Liver (tissue), 9 donors: Measurements from ENCODE around the gene RAD51B. TPM values are rescaled to one million over a fixed set of nuclear protein-coding genes. Genes with fewer than 3 reads are reported as not detected.

ENCODE experiments used
- DNase-seq: peaks from one replicate; pipeline ENCODE4 v3.0.0-alpha.2; 2017; ENCODE audit warnings: low spot score
- H3K27ac ChIP-seq, 2 donors: one replicate each; pipeline ENCODE4 v1.7.0; 2013; ENCODE audit warnings: inconsistent platforms in 2 of 2, low read length in 2 of 2, control low read depth in 1 of 2, low read depth in 1 of 2, mild to moderate bottlenecking in 1 of 2
- H3K27me3 ChIP-seq, 4 donors: one replicate each; pipeline versions ENCODE4 v1.6.1 to v1.7.0; 2013; ENCODE audit warnings: low read length in 3 of 4, inconsistent platforms in 1 of 4, mild to moderate bottlenecking in 1 of 4, moderate library complexity in 1 of 4; ENCODE audit not compliant: control insufficient read depth in 4 of 4, insufficient read depth in 4 of 4
- H3K36me3 ChIP-seq, 4 donors: one replicate each; pipeline versions ENCODE4 v1.6.1 to v1.7.0; 2013; ENCODE audit warnings: low read length in 3 of 4, mild to moderate bottlenecking in 3 of 4, low read depth in 1 of 4, moderate library complexity in 1 of 4; ENCODE audit not compliant: control insufficient read depth in 4 of 4, insufficient read depth in 3 of 4
- H3K4me1 ChIP-seq, 4 donors: one replicate each; pipeline versions ENCODE4 v1.6.1 to v1.7.0; 2013; ENCODE audit warnings: low read length in 3 of 4, mild to moderate bottlenecking in 3 of 4, moderate library complexity in 1 of 4; ENCODE audit not compliant: control insufficient read depth in 4 of 4, insufficient read depth in 4 of 4
- H3K4me3 ChIP-seq, 3 donors: one replicate each; pipeline versions ENCODE4 v1.6.1 to v1.7.0; 2013; ENCODE audit warnings: low read length in 3 of 3, control low read depth in 1 of 3, low read depth in 1 of 3, mild to moderate bottlenecking in 1 of 3
- H3K9ac ChIP-seq, 2 donors: one replicate each; pipeline ENCODE4 v1.7.0; 2013; ENCODE audit warnings: low read length in 2 of 2, mild to moderate bottlenecking in 2 of 2, moderate library complexity in 2 of 2, control low read depth in 1 of 2, low read depth in 1 of 2
- H3K9me3 ChIP-seq, 4 donors: one replicate each; pipeline versions ENCODE4 v1.6.1 to v1.7.0; 2013; ENCODE audit warnings: low read length in 3 of 4; ENCODE audit not compliant: control insufficient read depth in 4 of 4
- EGR1 ChIP-seq, 2 donors: IDR thresholded peaks; 2 replicates each; pipeline ENCODE4 v1.6.1; 2016 to 2018; ENCODE audit warnings: antibody characterized with exemption in 2 of 2, low read depth in 2 of 2
- FOXA1 ChIP-seq: IDR thresholded peaks from 2 replicates; pipeline ENCODE4 v1.6.1; 2016; ENCODE audit warnings: antibody characterized with exemption
- FOXA2 ChIP-seq: IDR thresholded peaks from 2 replicates; pipeline ENCODE4 v1.6.1; 2016; ENCODE audit warnings: antibody characterized with exemption
- GABPA ChIP-seq, 2 donors: IDR thresholded peaks in 1 of 2; conservative IDR thresholded peaks in 1 of 2; 2 replicates each; pipeline ENCODE4 v1.6.1; 2016; ENCODE audit warnings: antibody characterized with exemption in 2 of 2, mild to moderate bottlenecking in 1 of 2, moderate library complexity in 1 of 2
- HNF4A ChIP-seq, 2 donors: conservative IDR thresholded peaks; 2 replicates each; pipeline ENCODE4 v1.6.1; 2016; ENCODE audit warnings: antibody characterized with exemption in 2 of 2, mild to moderate bottlenecking in 2 of 2
- HNF4G ChIP-seq: IDR thresholded peaks from 2 replicates; pipeline ENCODE4 v1.6.1; 2016; ENCODE audit warnings: antibody characterized with exemption
- JUND ChIP-seq, 2 donors: IDR thresholded peaks; 2 replicates each; pipeline ENCODE4 v1.6.1; 2016; ENCODE audit warnings: antibody characterized with exemption in 2 of 2
- NR2F2 ChIP-seq: IDR thresholded peaks from 2 replicates; pipeline ENCODE4 v1.6.1; 2016; ENCODE audit warnings: antibody characterized with exemption
- RAD21 ChIP-seq, 2 donors: IDR thresholded peaks; 2 replicates each; pipeline ENCODE4 v1.6.1; 2016; ENCODE audit warnings: antibody characterized with exemption in 2 of 2, mild to moderate bottlenecking in 2 of 2
- RXRA ChIP-seq, 2 donors: IDR thresholded peaks; 2 replicates each; pipeline ENCODE4 v1.6.1; 2017 to 2018; ENCODE audit warnings: antibody characterized with exemption in 2 of 2, mild to moderate bottlenecking in 1 of 2
- SP1 ChIP-seq: IDR thresholded peaks from 2 replicates; pipeline ENCODE4 v1.6.1; 2018; ENCODE audit warnings: antibody characterized with exemption, mild to moderate bottlenecking
- TAF1 ChIP-seq: conservative IDR thresholded peaks from 2 replicates; pipeline ENCODE4 v1.6.1; 2016; ENCODE audit warnings: antibody characterized with exemption, mild to moderate bottlenecking
- YY1 ChIP-seq: IDR thresholded peaks from 2 replicates; pipeline ENCODE4 v1.6.1; 2016; ENCODE audit warnings: antibody characterized with exemption, mild to moderate bottlenecking
- WGBS: extraction: QIAGEN DNeasy Blood & Tissue Kit; methylation state at CpG from one replicate; pipeline ENCODE4 v1.1.7; 2013; 5-methylcytosine and 5-hydroxymethylcytosine counted together
- polyA plus RNA-seq, 2 donors: library from polyadenylated mRNA; stranded (reverse) in 1 of 2; unstranded in 1 of 2; fragments of 200-250 nt in 1 of 2; fragments of >200 nt in 1 of 2; fragmentation: Nextera tagmentation in 1 of 2; extraction: Ambion mirVana in 1 of 2; gene quantifications; one replicate each; pipeline versions ENCODE4 v1.2.1 to v1.2.3, GENCODE V29; 2013 to 2015
- total RNA-seq, 2 donors: library from RNA; depleted of rRNA; stranded (reverse); fragments of >200 nt; gene quantifications; one replicate each; pipeline ENCODE4 v1.2.3, GENCODE V29; 2014
- TF ChIP-seq, protein P1 (sequence below): IDR thresholded peaks from 2 replicates; pipeline ENCODE4 v1.6.1; 2016; ENCODE audit warnings: antibody characterized with exemption
- TF ChIP-seq, protein P2 (sequence below): IDR thresholded peaks from 2 replicates; pipeline ENCODE4 v1.6.1; 2016; ENCODE audit warnings: antibody characterized with exemption
- TF ChIP-seq, protein P3 (sequence below): IDR thresholded peaks from 2 replicates; pipeline ENCODE4 v1.6.1; 2016; ENCODE audit warnings: antibody characterized with exemption
- TF ChIP-seq, protein P4 (sequence below): fragments of 150-350 bp; IDR thresholded peaks from 2 replicates; pipeline ENCODE4 v1.5.1; 2017; ENCODE audit warnings: improper control_type of control experiment, low read depth, low read length; ENCODE audit not compliant: missing input control
- TF ChIP-seq, protein P5 (sequence below): IDR thresholded peaks from 2 replicates; pipeline ENCODE4 v1.6.1; 2016; ENCODE audit warnings: antibody characterized with exemption, mild to moderate bottlenecking
- donor health status: healthy.
- donor health status: healthy.
- donor health status: healthy.
- donor health status: healthy.
- donor health status: healthy.

Gene RAD51B
- total and polyA plus RNA-seq, 4 donors: 0.81 to 12.9 (median 2.4) TPM

- TF ChIP-seq, protein P1, sequence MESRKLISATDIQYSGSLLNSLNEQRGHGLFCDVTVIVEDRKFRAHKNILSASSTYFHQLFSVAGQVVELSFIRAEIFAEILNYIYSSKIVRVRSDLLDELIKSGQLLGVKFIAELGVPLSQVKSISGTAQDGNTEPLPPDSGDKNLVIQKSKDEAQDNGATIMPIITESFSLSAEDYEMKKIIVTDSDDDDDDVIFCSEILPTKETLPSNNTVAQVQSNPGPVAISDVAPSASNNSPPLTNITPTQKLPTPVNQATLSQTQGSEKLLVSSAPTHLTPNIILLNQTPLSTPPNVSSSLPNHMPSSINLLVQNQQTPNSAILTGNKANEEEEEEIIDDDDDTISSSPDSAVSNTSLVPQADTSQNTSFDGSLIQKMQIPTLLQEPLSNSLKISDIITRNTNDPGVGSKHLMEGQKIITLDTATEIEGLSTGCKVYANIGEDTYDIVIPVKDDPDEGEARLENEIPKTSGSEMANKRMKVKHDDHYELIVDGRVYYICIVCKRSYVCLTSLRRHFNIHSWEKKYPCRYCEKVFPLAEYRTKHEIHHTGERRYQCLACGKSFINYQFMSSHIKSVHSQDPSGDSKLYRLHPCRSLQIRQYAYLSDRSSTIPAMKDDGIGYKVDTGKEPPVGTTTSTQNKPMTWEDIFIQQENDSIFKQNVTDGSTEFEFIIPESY: no peak
- TF ChIP-seq HNF4G: no peak
- no peak for TF ChIP-seq JUND (IDR thresholded peaks at IDR 0.05)
Observed at GRCh38 chr14:68770553-68771286, 951.1 kb downstream of the RAD51B start (continued).

DNA sequence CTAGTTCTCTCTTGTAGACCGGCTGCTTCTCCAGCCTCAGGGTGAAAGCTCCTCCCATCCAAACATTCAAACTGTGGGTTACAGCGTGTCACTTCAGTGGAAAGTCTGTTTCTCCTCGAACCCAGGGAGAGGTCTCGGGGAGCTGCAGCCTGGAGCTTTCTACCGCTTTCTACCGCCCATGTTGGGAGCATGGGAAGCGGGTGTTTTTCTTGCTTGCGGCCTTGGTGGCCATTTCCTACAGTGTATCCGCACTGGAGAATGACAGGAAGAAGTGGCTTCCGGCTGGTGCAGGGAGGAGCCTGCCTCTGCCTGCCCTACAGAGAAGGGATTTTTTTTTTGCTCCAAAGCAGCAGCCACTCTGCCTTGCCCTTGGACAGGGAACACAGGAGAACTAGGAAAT lies 952.1 kb downstream of the RAD51B start:
- Histone ChIP-seq H3K27ac (peak overlapping the region; percentile 21 to 47), H3K4me3 (no peak overlapping the region), H3K4me1 (no peaks in the 10 kb centered on the region), H3K9ac (no peak overlapping the region), H3K36me3 (no peaks in the 10 kb centered on the region), H3K27me3 (no peaks in the 10 kb centered on the region), H3K9me3 (no peaks in the 10 kb centered on the region)
- no peak for DNase-seq
- WGBS: 64% methylated on average over 10 of the region's 10 CpGs
- TF ChIP-seq, protein P2, sequence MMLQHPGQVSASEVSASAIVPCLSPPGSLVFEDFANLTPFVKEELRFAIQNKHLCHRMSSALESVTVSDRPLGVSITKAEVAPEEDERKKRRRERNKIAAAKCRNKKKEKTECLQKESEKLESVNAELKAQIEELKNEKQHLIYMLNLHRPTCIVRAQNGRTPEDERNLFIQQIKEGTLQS: no peak
- TF ChIP-seq TAF1: no peak
- TF ChIP-seq HNF4G: no peak
- peak; percentile 33 to 44 for TF ChIP-seq RAD21 (IDR thresholded peaks at IDR 0.05)
- peak; percentile 44 for TF ChIP-seq NR2F2
- TF ChIP-seq JUND (IDR thresholded peaks at IDR 0.05): no peak
- no peak for TF ChIP-seq FOXA1
- TF ChIP-seq, protein P1: no peak
- no peak for TF ChIP-seq RXRA (IDR thresholded peaks at IDR 0.05)
- TF ChIP-seq, protein P3, sequence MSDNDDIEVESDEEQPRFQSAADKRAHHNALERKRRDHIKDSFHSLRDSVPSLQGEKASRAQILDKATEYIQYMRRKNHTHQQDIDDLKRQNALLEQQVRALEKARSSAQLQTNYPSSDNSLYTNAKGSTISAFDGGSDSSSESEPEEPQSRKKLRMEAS: peak; percentile 42
- no peak for TF ChIP-seq GABPA (IDR thresholded peaks at IDR 0.05 in 1 of 2, conservative IDR thresholded peaks at IDR 0.05 in 1 of 2)
- TF ChIP-seq EGR1 (IDR thresholded peaks at IDR 0.05; ENCODE audit: low read depth in 2 of 2): peak in 1 of 2 donors; percentile 23
- TF ChIP-seq HNF4A (conservative IDR thresholded peaks at IDR 0.05): no peak
- TF ChIP-seq, protein P4, sequence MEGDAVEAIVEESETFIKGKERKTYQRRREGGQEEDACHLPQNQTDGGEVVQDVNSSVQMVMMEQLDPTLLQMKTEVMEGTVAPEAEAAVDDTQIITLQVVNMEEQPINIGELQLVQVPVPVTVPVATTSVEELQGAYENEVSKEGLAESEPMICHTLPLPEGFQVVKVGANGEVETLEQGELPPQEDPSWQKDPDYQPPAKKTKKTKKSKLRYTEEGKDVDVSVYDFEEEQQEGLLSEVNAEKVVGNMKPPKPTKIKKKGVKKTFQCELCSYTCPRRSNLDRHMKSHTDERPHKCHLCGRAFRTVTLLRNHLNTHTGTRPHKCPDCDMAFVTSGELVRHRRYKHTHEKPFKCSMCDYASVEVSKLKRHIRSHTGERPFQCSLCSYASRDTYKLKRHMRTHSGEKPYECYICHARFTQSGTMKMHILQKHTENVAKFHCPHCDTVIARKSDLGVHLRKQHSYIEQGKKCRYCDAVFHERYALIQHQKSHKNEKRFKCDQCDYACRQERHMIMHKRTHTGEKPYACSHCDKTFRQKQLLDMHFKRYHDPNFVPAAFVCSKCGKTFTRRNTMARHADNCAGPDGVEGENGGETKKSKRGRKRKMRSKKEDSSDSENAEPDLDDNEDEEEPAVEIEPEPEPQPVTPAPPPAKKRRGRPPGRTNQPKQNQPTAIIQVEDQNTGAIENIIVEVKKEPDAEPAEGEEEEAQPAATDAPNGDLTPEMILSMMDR: no peak
- TF ChIP-seq SP1: peak; percentile 33
- TF ChIP-seq, protein P5, sequence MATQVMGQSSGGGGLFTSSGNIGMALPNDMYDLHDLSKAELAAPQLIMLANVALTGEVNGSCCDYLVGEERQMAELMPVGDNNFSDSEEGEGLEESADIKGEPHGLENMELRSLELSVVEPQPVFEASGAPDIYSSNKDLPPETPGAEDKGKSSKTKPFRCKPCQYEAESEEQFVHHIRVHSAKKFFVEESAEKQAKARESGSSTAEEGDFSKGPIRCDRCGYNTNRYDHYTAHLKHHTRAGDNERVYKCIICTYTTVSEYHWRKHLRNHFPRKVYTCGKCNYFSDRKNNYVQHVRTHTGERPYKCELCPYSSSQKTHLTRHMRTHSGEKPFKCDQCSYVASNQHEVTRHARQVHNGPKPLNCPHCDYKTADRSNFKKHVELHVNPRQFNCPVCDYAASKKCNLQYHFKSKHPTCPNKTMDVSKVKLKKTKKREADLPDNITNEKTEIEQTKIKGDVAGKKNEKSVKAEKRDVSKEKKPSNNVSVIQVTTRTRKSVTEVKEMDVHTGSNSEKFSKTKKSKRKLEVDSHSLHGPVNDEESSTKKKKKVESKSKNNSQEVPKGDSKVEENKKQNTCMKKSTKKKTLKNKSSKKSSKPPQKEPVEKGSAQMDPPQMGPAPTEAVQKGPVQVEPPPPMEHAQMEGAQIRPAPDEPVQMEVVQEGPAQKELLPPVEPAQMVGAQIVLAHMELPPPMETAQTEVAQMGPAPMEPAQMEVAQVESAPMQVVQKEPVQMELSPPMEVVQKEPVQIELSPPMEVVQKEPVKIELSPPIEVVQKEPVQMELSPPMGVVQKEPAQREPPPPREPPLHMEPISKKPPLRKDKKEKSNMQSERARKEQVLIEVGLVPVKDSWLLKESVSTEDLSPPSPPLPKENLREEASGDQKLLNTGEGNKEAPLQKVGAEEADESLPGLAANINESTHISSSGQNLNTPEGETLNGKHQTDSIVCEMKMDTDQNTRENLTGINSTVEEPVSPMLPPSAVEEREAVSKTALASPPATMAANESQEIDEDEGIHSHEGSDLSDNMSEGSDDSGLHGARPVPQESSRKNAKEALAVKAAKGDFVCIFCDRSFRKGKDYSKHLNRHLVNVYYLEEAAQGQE: no peak
- no peak for TF ChIP-seq FOXA2
- TF ChIP-seq YY1: peak; percentile 62
